Right lobe of liver (tissue), 6 donors: ENCODE results near the gene CCDC34. TPM values are rescaled to one million over a fixed set of nuclear protein-coding genes. Genes with fewer than 3 reads are reported as not detected.

ENCODE experiments used
- ATAC-seq, 4 donors: fragments of 200-7000 bp; cut with Tn5 transposase; one replicate each; pipeline ENCODE4 v1.9.1; 2020; ENCODE audit warnings: mild to moderate bottlenecking in 4 of 4, moderate library complexity in 4 of 4
- DNase-seq, 3 donors: peaks; one replicate each; pipeline ENCODE4 v3.0.0-alpha.2; 2020
- H3K27ac ChIP-seq, 3 donors: fragments of 200-600 bp; one replicate each; pipeline ENCODE4 v1.8.0; 2022
- H3K27me3 ChIP-seq, 2 donors: fragments of 200-600 bp; one replicate each; pipeline ENCODE4 v1.8.0; 2022
- H3K36me3 ChIP-seq, 4 donors: fragments of 200-600 bp; sonication (generic) in 1 of 4; one replicate each; pipeline versions ENCODE4 v1.5.1 to v1.8.0; 2017 to 2022; ENCODE audit warnings: control low read depth in 1 of 4
- H3K4me1 ChIP-seq, 4 donors: fragments of 200-600 bp; sonication (generic) in 1 of 4; one replicate each; pipeline versions ENCODE4 v1.5.1 to v1.8.0; 2017 to 2022; ENCODE audit warnings: control low read depth in 1 of 4
- H3K4me3 ChIP-seq, 3 donors: fragments of 200-600 bp; one replicate each; pipeline ENCODE4 v1.8.0; 2022
- H3K9me3 ChIP-seq, 4 donors: fragments of 200-600 bp; sonication (generic) in 1 of 4; one replicate each; pipeline versions ENCODE4 v1.5.1 to v1.8.0; 2017 to 2022; ENCODE audit warnings: control low read depth in 1 of 4
- CTCF ChIP-seq, 4 donors: fragments of 200-600 bp in 3 of 4; fragments of 450-650 bp in 1 of 4; IDR thresholded peaks; one replicate each; pipeline versions ENCODE4 v1.5.1 to v1.8.0; 2016 to 2022; ENCODE audit warnings: antibody characterized with exemption in 4 of 4, mild to moderate bottlenecking in 2 of 4
- POLR2A ChIP-seq: fragments of 450-650 bp; IDR thresholded peaks from one replicate; pipeline ENCODE4 v1.6.1; 2017; ENCODE audit warnings: antibody characterized with exemption, mild to moderate bottlenecking
- WGBS: methylation state at CpG from one replicate; pipeline ENCODE4 v1.1.6; 2018; ENCODE audit warnings: low coverage, low lambda C conversion rate; ENCODE audit not compliant: insufficient coverage; ENCODE audit errors: missing lambda C conversion rate; 5-methylcytosine and 5-hydroxymethylcytosine counted together
- intact Hi-C, 2 donors: fragments of 100-400 bp; cut with DNase I; formaldehyde crosslinking; loops; one replicate each; pipeline versions ENCODE4 v1.11.2 to v1.14.1; 2022
- long read RNA-seq: library from polyadenylated mRNA; unstranded; transcript quantifications from one replicate; pipeline ENCODE4 v2.0.0, GENCODE V29; 2019
- total RNA-seq, 6 experiments: library from RNA; depleted of rRNA in 2 of 6; stranded (reverse); fragments of >200 nt in 2 of 6; fragmentation: NEBNext Ultra II Directional in 3 of 6; extraction: Animal tissue kit (Norgen Biotek cat#: 25700) in 3 of 6; gene quantifications; one replicate each; pipeline versions ENCODE4 v1.1.0 to v1.2.4, GENCODE V29; 2016 to 2023
- donor health status: DM: no; HTN: yes; CAD: no.
- donor health status: DM: no; HTN: no; CAD: no.
- donor health status: DM: no; HTN: no; CAD: no.
- donor health status: DM: no; HTN: yes; CAD: no.
- donor health status: DM: no; HTN: yes; CAD: no.

Gene CCDC34, protein sequence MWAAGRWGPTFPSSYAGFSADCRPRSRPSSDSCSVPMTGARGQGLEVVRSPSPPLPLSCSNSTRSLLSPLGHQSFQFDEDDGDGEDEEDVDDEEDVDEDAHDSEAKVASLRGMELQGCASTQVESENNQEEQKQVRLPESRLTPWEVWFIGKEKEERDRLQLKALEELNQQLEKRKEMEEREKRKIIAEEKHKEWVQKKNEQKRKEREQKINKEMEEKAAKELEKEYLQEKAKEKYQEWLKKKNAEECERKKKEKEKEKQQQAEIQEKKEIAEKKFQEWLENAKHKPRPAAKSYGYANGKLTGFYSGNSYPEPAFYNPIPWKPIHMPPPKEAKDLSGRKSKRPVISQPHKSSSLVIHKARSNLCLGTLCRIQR
- total RNA-seq, result 1 to 10 TPM; 1.8 to 3.6 (median 2.1) TPM
- long read RNA-seq, partial matches to known transcripts, result 0 of 1 reads
- long read RNA-seq, other reads (novel, unspliced or antisense), result 0 of 1 reads

DNA sequence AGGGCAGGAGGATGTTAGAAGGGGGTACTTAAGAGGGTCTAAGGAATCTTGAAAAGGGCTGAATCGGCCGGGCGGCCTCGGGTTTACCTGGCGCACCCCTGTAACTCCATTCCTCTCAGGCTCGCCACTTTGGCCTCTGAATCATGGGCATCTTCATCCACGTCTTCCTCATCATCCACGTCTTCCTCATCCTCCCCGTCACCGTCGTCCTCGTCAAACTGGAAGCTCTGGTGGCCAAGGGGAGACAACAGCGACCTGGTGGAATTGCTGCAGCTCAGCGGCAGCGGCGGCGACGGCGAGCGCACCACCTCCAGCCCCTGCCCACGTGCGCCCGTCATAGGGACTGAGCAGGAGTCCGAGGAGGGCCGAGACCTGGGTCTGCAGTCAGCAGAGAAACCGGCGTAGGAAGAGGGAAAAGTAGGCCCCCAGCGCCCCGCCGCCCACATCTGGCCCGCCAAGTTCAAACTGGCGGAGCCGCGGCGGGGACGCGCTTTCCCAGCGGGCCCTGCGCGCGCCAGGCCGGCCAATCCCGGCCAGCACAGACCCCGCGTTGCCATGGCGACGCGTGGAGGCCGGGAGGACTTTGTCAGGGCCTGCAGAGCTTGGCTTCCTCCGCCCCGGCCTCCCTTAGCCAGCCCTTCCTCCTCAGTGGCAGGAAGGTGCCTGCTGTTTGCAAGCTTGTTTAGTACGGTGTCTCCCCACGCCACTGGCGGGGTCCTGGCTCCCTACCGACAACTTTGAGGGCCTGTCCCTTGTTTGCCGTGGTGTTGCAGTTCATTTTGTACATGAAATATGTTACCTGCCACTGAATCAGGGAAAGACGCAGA is at the start of gene CCDC34:
CCDC34 (minus strand) TSS at position 467 of the 827 bp plus-strand sequence; CDS start at position 446, 21 bp downstream.
- TF ChIP-seq CTCF (IDR thresholded peaks at IDR 0.05) (no peak), POLR2A (no peak)
- H3K4me3 ChIP-seq, result peak within 1 kb of the TSS; percentile 66 to 79 (median 79)
- peak; percentile 99 to 100 (median 100) for ATAC-seq
- peaks cover 0 to 6% (median 0%) of the 10 kb centered on the region in 4 donors for H3K36me3 ChIP-seq
- peak within 1 kb of the TSS in 1 of 3 donors; percentile 43 for H3K27ac ChIP-seq
- H3K27me3 ChIP-seq, result no peaks in the 10 kb centered on the region
- WGBS, result 0% methylated on average over 17 of the region's 57 CpGs
- intact Hi-C loops, result no loop called here
- peaks cover 0 to 14% (median 0%) of the 10 kb centered on the region in 4 donors for H3K4me1 ChIP-seq
- H3K9me3 ChIP-seq, result no peaks in the 10 kb centered on the region
- peak; percentile 95 to 96 (median 95) for DNase-seq

GRCh38 chr11:27412192-27412691 is 49.2 kb upstream of the CCDC34 start:
- DNase-seq (no peak), ATAC-seq (no peak)
- H3K27me3 ChIP-seq, result no peaks in the 10 kb centered on the region
- intact Hi-C loops, result no loop called here
- no peak overlapping the region for H3K4me3 ChIP-seq
- no peak overlapping the region for H3K27ac ChIP-seq
- H3K36me3 ChIP-seq, result no peaks in the 10 kb centered on the region
- peaks cover 0 to 17% (median 0%) of the 10 kb centered on the region in 4 donors for H3K4me1 ChIP-seq
- no peaks in the 10 kb centered on the region for H3K9me3 ChIP-seq
- TF ChIP-seq POLR2A, result no peak
- no peak for TF ChIP-seq CTCF (IDR thresholded peaks at IDR 0.05)

DNA sequence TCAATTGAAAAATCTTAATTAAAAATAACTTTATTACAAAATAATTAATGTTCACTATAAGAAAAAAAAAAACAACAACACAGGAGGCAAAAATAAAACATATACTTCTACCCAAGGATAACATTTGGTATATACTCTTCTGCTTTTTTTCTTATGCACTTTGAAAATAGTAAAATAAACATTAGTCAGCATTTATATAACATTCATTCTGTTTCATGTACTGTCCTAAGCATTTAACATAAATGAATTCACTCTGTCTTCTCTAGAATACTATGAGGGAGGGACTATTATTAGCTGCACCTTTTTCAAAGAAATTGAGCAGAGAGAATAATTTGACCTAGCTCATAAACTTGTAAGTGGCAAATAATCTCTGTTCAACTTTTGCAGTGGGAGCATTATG is 48.3 kb upstream of the CCDC34 start:
- H3K27ac ChIP-seq, result no peak overlapping the region
- DNase-seq (no peak), ATAC-seq (no peak)
- TF ChIP-seq POLR2A (no peak), CTCF (IDR thresholded peaks at IDR 0.05) (no peak)
- H3K4me3 ChIP-seq, result no peak overlapping the region
- intact Hi-C loops, result no loop called here
- H3K36me3 ChIP-seq, result no peaks in the 10 kb centered on the region
- H3K27me3 ChIP-seq, result no peaks in the 10 kb centered on the region
- peaks cover 0 to 11% (median 0%) of the 10 kb centered on the region in 4 donors for H3K4me1 ChIP-seq
- H3K9me3 ChIP-seq, result no peaks in the 10 kb centered on the region

DNA sequence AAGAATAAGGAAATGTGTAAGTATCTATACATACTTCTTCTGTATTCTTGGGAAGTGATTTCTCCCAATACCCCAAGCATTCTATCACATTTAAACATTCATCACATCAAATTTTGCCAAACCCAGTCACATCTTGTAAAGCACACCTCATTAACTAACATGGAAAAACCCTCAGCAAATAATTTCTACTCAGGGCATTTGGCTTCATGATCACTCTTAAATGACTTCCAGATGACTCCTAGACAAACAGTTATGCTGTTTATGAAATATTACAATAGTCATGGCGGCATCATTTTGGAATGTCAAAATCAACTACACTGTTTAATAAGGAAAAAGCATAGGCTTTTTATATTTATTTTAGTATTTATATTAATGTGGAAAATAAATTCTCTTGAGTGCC is 47.3 kb upstream of the CCDC34 start:
- Histone ChIP-seq H3K27me3 (no peaks in the 10 kb centered on the region), H3K36me3 (no peaks in the 10 kb centered on the region), H3K9me3 (no peaks in the 10 kb centered on the region), H3K27ac (no peak overlapping the region), H3K4me3 (no peak overlapping the region), H3K4me1 (peaks cover 0 to 9% (median 1%) of the 10 kb centered on the region in 4 donors)
- WGBS, result 93% methylated on average over 1 of the region's 1 CpG
- ATAC-seq, result no peak
- DNase-seq, result no peak
- no peak for TF ChIP-seq CTCF (IDR thresholded peaks at IDR 0.05)
- no peak for TF ChIP-seq POLR2A
- intact Hi-C loops, result no loop called here
